HS-5 (cell line): ENCODE results near the gene ADGRG2.

Source experiments
- DNase-seq: peaks from one replicate; pipeline ENCODE4 v3.0.0-alpha.2; 2012; ENCODE audit warnings: low read depth

Gene ADGRG2

GRCh38 chrX:19121898-19122640 is at the start of gene ADGRG2:
ADGRG2 (minus strand) TSS chrX:19122468; CDS start chrX:19068834, 53,634 bp downstream.
- no peak for DNase-seq

DNA sequence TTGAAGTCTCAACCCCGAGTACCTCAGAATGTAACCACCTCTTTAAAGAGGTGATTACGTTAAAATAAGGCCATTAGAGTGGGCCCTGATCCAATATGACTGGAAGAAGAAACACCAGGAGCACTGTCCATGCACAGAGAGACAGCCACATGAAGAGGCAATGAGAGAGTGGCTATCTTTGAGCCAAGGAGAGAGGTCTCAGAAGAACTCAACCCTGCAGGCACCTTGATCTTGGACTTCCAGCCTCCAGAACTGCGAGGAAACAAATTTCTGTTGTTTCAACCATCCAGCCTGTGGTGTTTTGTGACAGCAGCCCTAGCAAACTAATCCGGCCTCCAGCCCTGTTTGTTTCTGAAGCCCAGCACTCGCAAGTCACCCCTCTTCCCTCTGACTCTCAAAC is 46.3 kb upstream of the ADGRG2 start:
- DNase-seq: no peak

- no peak for DNase-seq
These were observed 40.6 kb upstream of the ADGRG2 start for GRCh38 chrX:19162851-19163250.

- DNase-seq: no peak
These were observed 33.9 kb upstream of the ADGRG2 start for GRCh38 chrX:19156186-19156585.

DNA sequence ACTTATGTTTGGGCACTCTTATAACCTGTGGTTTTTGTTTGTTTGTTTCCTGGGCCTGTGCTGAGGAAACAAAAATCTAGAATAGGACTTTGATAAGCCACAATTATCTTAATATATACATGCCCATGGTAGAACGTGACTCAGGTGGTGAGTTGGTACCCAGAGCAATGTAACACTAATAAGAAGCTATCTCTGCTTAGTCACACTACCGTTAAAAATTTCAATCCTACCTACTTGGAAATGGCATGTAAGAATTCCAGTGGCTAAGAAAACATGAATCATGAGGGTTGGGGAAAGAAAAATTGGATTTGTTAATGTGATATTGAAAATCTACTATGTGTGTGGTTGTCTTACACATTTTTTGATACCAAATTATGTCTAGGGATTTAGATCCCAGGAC is 30.5 kb upstream of the ADGRG2 start:
- DNase-seq: peak; percentile 48

DNA sequence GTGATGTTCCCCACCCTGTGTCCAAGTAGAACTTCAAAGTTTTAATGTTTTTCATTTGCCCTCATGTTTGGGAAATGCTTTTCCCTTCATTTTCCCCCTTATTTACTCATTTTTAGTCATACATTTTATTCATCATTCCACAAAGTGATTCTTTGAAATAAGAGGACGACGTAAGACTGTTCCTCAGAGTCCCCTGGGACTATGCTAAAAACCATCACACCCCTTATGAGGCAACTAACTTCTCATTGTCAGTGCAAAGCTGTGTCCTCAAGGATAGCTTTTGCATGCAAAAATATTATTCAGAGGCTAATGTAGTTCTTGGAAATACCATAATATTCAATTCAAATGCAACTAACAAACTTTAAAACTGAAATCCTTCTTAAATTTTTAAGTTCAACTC is 14.8 kb upstream of the ADGRG2 start:
- DNase-seq: no peak

DNA sequence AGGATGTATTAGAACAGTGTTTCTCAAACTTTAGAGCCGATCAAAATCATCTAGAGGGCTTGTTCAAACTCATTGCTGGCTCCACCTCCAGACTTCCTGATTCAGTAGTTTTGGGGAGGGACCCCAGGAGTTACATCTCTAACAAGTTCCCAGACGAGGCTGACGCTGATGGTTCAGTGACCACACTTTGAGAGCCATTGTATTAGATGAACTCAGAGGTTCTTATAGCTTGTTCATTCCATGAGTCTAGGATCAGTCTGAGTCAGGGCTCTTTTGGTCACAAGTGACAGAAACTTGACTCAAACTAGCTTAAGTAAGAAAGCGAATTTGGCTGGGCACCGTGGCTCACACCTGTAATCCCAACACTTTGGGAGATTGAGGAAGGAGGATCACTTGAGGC is 11.5 kb upstream of the ADGRG2 start:
- DNase-seq: no peak

DNA sequence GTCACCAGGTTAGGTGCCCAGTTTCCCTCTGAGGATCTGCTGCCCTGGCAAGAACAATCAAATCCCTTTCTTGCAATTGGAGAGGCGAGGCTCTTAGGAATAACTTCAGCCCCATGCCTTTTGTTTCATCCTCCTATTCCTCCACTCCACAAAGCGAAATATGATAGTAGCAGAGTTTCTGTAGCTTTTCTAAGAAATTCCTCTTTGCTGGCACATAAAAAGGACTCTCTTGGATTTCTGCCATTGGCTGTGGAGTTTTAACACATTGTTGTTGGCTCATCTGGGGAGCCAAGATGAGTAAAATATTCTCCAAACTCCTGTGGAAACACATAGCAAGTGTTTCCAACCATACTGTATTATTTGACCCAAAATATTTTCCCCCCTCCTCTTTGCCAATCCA is 11.0 kb upstream of the ADGRG2 start:
- no peak for DNase-seq

DNA sequence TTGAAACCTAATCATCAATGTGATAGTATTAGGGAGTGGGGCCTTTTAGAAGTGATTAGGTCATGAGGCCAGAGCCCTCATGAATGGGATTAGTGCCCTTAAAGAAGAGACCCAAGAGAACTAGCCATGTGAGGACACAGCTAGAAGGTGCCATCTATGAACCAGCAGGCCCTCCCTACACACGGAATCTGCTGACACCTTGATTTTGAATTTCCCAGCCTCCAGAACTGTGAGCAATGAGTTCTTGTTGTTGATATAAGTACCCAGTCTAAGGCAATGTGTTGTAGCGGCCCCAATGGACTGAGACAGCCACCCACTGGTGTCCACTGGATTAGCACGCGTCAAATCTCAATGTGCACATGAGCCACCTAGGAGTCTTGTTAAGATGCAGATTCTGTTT is 8.4 kb upstream of the ADGRG2 start:
- DNase-seq: no peak

- no peak for DNase-seq
These were observed 7.4 kb upstream of the ADGRG2 start for GRCh38 chrX:19129694-19130093.

GRCh38 chrX:19127649-19128168 is 5.4 kb upstream of the ADGRG2 start:
- DNase-seq: no peak

DNA sequence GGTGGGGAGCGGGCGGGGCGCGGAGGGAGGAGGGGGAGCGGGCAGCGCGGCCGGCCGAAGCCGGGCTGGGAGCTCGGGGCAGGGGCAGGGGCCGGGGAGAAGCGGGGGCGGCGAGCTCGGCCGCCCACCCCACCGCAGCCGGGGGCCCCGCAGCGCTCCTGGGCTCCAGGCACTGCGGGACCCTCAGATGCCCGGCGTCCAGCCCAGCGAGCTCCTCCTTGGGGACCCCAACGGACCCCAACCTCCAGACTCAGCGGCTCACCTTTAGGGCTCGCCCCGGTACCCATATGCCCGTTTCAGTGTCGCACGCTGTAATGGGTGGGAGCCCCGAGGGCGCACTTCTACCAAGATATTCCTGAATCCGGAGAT is 357 bp upstream of the ADGRG2 start:
- DNase-seq: no peak

DNA sequence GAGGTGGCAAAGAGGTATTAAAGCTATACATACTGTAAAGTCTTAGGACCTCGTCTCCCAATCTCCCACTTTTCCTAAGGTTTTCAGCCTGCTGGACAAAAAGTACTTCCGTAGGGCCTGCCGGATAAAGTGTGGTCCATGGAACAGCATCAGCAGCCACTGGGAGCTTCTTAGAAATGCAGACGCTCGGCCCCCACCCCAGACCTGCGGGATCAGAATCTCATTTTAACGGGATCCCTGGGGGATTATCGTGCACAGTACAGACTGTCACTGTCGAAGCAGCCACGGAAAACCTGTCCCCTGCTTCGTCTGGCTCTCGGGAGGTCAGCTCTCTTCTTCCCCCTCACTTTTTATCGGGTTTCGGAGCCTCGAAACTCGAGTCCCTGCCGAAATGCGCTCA is 802 bp downstream of the ADGRG2 start:
- no peak for DNase-seq

- no peak for DNase-seq
These were observed 11.6 kb downstream of the ADGRG2 start for GRCh38 chrX:19110642-19111041.

DNA sequence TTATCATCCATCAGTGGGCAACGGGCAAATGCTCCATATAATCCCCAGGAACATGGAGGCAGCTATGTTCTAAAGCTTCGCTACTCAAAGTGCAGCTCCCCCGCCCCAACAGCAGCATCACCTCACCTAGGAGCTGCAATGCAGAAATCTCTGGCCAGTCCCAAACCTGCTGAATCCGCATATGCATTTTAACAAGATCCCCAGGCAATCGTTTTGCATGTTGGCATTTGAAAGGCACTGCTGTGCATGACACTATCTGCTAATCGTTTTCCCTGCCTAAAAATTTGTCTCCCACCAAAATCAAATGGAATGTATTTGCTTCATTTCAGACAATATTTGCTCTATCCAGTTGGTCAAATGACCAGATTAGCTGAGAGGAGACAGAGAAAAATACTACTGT is 15.2 kb downstream of the ADGRG2 start:
- no peak for DNase-seq

- DNase-seq: no peak
These were observed 21.7 kb downstream of the ADGRG2 start for GRCh38 chrX:19100586-19100985.

DNA sequence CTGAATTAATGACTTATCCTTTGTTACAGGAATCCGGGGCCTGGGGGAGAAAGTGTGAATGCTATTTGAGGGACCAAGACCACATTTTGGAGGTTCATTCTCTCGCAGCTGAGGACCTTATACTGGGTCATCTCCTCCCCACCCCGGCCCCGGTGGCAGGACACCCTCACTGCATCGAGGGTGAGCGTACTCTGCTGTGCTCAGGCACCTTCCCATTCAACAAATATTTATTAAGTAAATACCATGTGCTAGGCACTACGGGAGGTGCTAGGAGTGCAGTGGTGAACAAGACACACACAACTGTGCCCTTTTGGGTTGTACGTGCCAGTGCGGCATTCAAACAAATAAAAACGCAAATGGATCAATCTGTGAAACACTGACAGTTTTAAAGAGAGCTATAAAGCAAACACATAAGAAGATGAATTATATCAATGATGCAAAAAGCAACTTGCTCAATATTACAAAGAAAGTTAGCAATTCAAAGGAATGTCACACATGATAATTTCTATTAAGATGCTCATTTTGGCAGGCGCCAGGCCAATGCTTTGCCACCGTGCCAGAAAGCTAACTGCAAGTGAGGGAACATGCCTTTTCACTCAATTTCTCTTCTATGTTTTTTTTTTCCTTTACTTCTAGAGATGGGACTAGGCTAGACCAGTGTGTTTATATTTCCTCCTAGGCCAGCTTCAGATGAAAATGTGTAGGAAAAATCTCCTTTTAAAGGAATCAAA is 24.6 kb downstream of the ADGRG2 start:
- DNase-seq: no peak

- no peak for DNase-seq
These were observed 25.7 kb downstream of the ADGRG2 start for GRCh38 chrX:19096586-19096985.

GRCh38 chrX:19094654-19095053 is 27.6 kb downstream of the ADGRG2 start:
- no peak for DNase-seq

DNA sequence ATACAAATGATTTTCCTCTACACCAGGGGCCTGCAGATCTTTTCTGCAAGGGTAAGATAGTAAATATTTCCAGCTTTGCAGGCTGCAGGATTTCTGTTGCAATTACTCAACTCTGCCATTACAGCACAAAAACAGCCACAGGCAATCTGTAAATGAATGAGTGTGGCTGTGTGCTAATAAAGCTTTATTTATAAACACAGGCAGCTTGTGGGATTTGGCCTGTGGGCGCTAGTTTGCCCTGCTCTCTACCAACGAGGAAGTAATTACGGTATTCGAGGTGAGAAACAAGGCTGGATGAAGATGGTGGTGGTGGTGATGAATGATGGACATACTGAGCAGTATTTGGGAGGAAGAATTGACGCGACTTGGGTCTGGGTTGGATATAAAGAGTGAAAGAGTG is 30.7 kb downstream of the ADGRG2 start:
- DNase-seq: no peak

GRCh38 chrX:19089555-19090040 is 32.7 kb downstream of the ADGRG2 start:
- DNase-seq: no peak

DNA sequence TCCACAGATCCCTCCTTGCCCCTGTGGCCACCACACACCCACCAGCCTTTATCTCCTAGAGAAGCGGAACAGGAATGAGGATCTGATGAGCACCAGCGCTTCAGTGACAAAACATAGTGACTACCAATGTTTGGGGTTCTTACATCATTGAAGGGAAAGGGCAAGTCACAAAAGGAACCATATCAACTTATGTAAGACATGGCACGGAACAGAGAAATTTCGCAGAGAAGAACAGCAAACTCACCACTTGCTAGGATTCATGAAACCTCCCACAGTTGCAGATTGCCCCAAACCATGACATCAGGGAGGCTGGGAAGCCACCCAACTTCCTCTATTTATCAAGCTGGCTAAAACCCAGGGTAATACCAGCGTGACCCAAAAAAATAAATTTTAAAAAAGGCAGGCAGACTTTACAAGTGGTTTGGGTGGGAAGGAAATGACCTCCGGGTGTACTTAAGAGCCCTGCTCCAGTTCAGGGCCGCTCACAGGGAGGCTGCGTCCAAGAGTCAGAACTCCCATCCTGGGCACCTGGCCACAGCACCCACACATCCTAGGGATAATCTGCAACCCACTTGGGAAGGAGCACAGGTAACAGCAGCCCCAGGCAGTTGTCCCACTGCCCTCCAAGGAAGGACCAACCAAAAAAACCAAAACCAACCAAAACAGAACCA is 36.0 kb downstream of the ADGRG2 start:
- DNase-seq: no peak

- DNase-seq: no peak
These were observed 36.6 kb downstream of the ADGRG2 start for GRCh38 chrX:19085666-19086065.
